ENCODE data around the gene LRRC4C.

- TF ChIP-seq CREB1 (IDR thresholded peaks at IDR 0.05; ENCODE audit: low read depth) (no peak), REST (IDR thresholded peaks at IDR 0.05; ENCODE audit: low read depth) (no peak), YY1 (IDR thresholded peaks at IDR 0.05; ENCODE audit: low read depth) (no peak), FOXM1 (IDR thresholded peaks at IDR 0.05; ENCODE audit: borderline replicate concordance, low read depth) (no peak), EP300 (IDR thresholded peaks at IDR 0.05; ENCODE audit: borderline replicate concordance) (no peak), ZBTB7A (IDR thresholded peaks at IDR 0.05; ENCODE audit: low read depth) (no peak), TEAD4 (IDR thresholded peaks at IDR 0.05) (no peak), CEBPB (IDR thresholded peaks at IDR 0.05) (no peak), MAX (IDR thresholded peaks at IDR 0.05) (no peak), TAF1 (IDR thresholded peaks at IDR 0.05; ENCODE audit: low read depth) (no peak)
These were observed 453.5 kb downstream of the LRRC4C start for GRCh38 chr11:41005986-41006385.
